ENCODE results near the gene TCF25.

DNA sequence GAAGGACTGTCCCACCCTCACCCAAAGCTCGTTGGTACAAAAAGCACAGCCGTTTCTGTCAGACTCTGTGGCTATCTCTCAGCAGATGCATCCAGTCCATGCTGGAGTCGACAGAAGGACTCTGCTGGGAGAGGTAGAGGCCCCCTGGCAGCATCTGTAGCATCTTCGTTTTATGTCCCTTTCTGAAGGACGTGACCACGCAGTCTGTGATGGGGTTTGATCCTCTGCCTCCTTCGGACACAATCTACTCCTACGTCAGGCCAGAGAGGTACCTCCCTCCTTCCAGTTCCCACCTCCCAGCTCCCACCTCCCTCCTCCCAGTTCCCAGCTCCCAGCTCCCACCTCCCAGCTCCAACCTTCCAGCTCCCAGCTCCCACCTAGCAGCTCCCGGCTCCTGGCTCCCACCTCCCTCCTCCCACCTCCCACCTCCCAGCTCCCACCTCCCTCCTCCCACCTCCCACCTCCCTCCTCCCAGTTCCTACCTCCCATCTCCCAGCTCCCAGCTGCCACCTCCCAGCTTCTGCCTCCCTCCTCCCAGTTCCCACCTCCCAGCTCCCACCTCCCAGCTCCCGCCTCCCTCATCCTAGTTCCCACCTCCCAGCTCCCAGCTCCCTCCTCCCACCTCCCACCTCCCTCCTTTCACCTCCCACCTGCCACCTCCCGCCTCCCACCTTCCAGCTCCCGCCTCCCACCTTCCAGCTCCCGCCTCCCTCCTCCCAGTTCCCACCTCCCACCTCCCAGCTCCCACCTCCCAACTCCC is 33.8 kb downstream of the TCF25 start:
- TF ChIP-seq POLR2A (IDR thresholded peaks at IDR 0.05; ENCODE audit: low read depth, low read length) (no peak), TAF1 (IDR thresholded peaks at IDR 0.05; ENCODE audit: borderline replicate concordance, low read depth, low read length) (no peak)
